Measurements from ENCODE around the gene DNLZ. TPM values are rescaled to one million over a fixed set of nuclear protein-coding genes. Genes with fewer than 3 reads are reported as not detected.

DNLZ gene
- 10 to 100 TPM; 39.4 to 41.3 TPM for total RNA-seq

DNA sequence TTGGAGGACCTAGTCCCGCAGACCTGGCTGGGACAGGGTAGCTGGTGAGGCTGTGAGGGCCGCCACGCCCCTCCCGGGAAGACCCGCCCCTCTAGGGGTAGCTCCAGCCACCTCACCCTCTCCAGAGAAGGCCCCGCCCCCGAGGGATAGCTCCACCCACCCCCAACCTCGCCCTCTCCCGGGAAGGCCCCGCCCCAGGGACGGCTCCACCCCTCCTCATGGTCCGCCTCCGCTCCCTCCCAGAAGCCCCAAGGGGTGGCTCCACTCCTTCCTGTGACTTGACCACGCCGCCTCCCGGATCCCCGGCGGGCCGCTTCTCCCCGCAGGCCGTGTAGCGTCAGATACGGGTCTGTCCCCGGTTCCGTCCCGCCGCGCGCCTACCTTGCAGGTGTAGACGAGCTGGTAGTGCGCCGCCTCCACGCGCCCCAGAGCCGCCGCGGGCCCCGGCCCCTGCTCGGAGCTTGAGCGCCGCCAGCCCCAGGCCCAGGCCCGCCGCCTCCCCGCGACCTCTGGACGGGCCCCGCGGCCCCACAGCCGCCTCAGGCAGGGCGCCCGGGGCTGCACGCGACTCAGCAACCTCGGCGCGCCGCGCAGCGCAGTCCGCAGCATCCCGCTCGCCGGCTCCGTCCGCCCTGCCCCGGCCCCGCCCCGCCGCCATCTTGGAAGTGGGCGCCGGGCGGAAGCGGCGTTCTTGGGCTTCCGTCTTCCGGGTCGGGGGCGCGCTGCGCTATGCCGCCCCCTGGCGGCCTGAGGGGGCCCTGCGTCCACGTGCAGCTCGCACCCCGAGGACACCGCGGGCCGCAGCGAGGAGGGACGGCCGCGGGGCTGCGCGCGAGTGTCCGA, at the start of gene DNLZ:
Gene DNLZ, minus strand, starts transcription at position 639 of the 843 bp plus-strand sequence. Its CDS starts 30 bp downstream, at position 609.
- peak; percentile 89 for DNase-seq (ENCODE audit: low spot score)
- no peaks in the 10 kb centered on the region for H3K27me3 ChIP-seq (replicated peaks; ENCODE audit: insufficient read depth)
- H3K4me3 ChIP-seq, result peak within 1 kb of the TSS; percentile 86
- TF ChIP-seq, protein P1, sequence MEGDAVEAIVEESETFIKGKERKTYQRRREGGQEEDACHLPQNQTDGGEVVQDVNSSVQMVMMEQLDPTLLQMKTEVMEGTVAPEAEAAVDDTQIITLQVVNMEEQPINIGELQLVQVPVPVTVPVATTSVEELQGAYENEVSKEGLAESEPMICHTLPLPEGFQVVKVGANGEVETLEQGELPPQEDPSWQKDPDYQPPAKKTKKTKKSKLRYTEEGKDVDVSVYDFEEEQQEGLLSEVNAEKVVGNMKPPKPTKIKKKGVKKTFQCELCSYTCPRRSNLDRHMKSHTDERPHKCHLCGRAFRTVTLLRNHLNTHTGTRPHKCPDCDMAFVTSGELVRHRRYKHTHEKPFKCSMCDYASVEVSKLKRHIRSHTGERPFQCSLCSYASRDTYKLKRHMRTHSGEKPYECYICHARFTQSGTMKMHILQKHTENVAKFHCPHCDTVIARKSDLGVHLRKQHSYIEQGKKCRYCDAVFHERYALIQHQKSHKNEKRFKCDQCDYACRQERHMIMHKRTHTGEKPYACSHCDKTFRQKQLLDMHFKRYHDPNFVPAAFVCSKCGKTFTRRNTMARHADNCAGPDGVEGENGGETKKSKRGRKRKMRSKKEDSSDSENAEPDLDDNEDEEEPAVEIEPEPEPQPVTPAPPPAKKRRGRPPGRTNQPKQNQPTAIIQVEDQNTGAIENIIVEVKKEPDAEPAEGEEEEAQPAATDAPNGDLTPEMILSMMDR (IDR thresholded peaks at IDR 0.05), result peak; percentile 97
- H3K9me3 ChIP-seq, result no peaks in the 10 kb centered on the region
- H3K36me3 ChIP-seq, result no peaks in the 10 kb centered on the region
- peak within 1 kb of the TSS; percentile 66 to 87 for H3K27ac ChIP-seq
- peak; percentile 93 for ATAC-seq (ENCODE audit: insufficient number of reproducible peaks, low FRiP score, low read depth)
- peaks cover 5 to 21% of the 10 kb centered on the region in 2 donors for H3K4me1 ChIP-seq (ENCODE audit: control insufficient read depth in 1 of 2, low read depth in 2 of 2)

GRCh38 chr9:136412962-136413361, 49.4 kb upstream of the DNLZ start:
- DNase-seq (ENCODE audit: low spot score) (no peak), ATAC-seq (ENCODE audit: insufficient number of reproducible peaks, low FRiP score, low read depth) (no peak)
- H3K9me3 ChIP-seq, result no peaks in the 10 kb centered on the region
- TF ChIP-seq, protein P1 (IDR thresholded peaks at IDR 0.05), result no peak
- H3K4me1 ChIP-seq (ENCODE audit: control insufficient read depth in 1 of 2, low read depth in 2 of 2), result peaks cover 14 to 26% of the 10 kb centered on the region in 2 donors
- H3K36me3 ChIP-seq, result peaks cover 45% of the 10 kb centered on the region
- H3K27ac ChIP-seq, result no peak overlapping the region
- no peaks in the 10 kb centered on the region for H3K27me3 ChIP-seq (replicated peaks; ENCODE audit: insufficient read depth)
- H3K4me3 ChIP-seq, result no peak overlapping the region

DNA sequence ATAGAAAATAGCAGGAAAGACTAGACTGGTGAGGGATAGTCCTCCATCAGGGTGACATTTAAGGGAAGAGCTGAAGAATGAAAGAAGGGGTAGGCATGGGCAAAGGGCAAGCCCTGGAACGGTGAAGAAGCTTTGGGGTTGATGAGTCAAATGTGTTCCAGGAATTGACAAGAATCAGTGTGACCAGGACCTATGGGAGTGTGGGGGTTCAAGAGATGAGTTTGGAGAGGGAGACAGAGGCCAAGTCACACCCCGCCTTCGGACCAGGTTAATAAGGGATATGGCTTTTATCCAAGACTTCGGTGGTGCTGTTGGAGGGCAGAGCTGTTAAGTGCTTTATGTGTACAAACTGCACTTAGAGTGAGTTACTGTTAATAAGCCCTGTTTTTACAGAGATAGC, 47.8 kb upstream of the DNLZ start:
- H3K4me3 ChIP-seq, result peak overlapping the region; percentile 98
- no peak overlapping the region for H3K27ac ChIP-seq
- ATAC-seq (ENCODE audit: insufficient number of reproducible peaks, low FRiP score, low read depth) (no peak), DNase-seq (ENCODE audit: low spot score) (no peak)
- TF ChIP-seq, protein P1 (IDR thresholded peaks at IDR 0.05), result no peak
- no peaks in the 10 kb centered on the region for H3K27me3 ChIP-seq (replicated peaks; ENCODE audit: insufficient read depth)
- peaks cover 34% of the 10 kb centered on the region for H3K36me3 ChIP-seq
- H3K9me3 ChIP-seq, result no peaks in the 10 kb centered on the region
- H3K4me1 ChIP-seq (ENCODE audit: control insufficient read depth in 1 of 2, low read depth in 2 of 2), result peaks cover 14 to 26% of the 10 kb centered on the region in 2 donors

GRCh38 chr9:136410500-136411287, 47.1 kb upstream of the DNLZ start, which contains the start of the genes ENTR1 and PMPCA:
Gene ENTR1, minus strand, starts transcription at chr9:136410614. Its CDS starts 217 bp downstream, at chr9:136410397.
Gene PMPCA, plus strand, starts transcription at chr9:136410658. Its CDS starts 11 bp downstream, at chr9:136410669.
- TF ChIP-seq, protein P1 (IDR thresholded peaks at IDR 0.05), result no peak
- H3K36me3 ChIP-seq, result peaks cover 31% of the 10 kb centered on the region
- peaks cover 14 to 26% of the 10 kb centered on the region in 2 donors for H3K4me1 ChIP-seq (ENCODE audit: control insufficient read depth in 1 of 2, low read depth in 2 of 2)
- no peaks in the 10 kb centered on the region for H3K9me3 ChIP-seq
- H3K27me3 ChIP-seq (replicated peaks; ENCODE audit: insufficient read depth), result no peaks in the 10 kb centered on the region
- H3K27ac ChIP-seq, result peak within 1 kb of the TSS; percentile 68 to 79
- H3K4me3 ChIP-seq, result peak within 1 kb of the TSS; percentile 98
- ATAC-seq (ENCODE audit: insufficient number of reproducible peaks, low FRiP score, low read depth) (no peak), DNase-seq (ENCODE audit: low spot score) (peak; percentile 74)

Data from thoracic aorta (tissue), 2 donors.